Stimulated activated CD4-positive, alpha-beta T cell treated with anti-CD3 and anti-CD28 coated beads, Interleukin-15, amount 100 ng/mL, for 48 hours (primary cell): ENCODE results near the gene CLDN1.

Experiments used
- DNase-seq, 2 donors: peaks; one replicate each; pipeline ENCODE4 v3.0.0-alpha.2; 2020; ENCODE audit warnings: low read depth in 2 of 2

CLDN1 gene

DNA sequence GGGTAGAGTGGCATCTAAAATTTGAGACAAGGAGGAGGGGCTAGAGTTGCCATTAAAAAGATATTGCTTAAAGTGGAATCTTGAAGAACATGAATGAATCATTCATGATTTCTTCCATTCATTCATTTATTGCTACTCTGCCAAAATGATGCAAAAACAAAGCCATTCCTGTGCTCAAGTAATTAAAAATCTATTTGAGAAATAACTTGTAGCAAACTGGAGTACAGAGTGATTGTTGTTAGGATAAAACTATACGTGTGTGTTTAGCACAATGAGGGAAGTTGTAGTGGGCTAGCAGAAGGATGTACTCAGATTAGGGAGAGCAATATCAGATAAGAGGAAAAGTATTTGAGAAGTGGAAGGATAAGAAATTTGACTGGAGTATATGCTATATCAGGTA is 11.7 kb upstream of the CLDN1 start:
- DNase-seq, result no peak

DNA sequence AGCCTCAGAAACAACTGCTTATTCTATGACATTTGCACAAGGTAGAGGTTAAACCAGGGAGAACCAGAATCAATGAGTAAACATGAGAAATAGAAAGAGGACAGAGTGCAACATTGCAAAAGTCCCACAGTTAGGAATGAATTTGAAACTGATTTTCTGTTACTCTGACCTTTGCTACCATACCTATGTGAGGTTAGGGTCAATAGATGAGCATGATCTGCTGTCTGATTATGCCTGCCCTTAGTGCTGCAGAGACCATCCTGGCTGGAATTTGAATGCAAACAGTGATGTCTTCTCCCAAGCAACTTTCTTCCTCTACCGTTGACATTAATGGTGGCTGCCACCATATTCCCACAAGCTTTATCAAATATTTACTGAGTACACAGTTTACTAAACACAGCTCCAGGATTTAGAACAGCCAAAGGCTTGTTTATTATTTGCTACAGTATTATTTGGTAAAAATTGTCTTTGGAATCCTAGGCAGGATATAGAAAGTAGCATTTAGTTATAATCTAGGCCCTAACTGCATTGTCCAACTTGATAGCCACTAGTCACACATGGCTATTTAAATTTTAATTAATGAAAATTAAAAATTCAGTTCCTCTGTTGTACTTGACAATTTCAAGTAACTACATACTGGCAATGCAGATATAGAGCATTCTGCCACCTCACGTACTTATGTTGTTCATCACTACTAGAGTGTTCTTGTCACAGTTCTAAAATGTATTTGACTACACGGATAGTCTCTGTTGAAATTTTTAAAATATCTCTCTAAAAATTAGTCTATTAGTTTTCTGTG is 8.9 kb upstream of the CLDN1 start:
- no peak for DNase-seq

DNA sequence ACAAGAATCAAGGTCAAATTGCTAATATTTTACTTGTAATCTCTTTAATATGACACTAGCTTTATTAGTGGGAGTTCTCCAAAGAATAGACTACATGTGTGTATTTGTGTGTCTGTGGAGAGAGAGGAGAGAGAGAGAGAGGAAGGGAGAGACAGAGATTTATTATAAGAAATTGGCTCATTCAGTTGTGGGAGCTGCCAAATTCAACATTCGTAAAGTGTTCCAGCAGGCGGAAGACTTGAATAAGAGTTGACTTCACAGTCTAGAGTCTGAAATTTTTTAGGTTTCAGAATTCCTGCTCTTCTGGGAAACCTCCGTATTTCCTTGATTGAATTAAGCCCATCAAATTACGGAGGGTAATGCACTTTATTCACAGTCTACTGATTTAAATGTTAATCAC is 4.7 kb upstream of the CLDN1 start:
- DNase-seq, result no peak

DNA sequence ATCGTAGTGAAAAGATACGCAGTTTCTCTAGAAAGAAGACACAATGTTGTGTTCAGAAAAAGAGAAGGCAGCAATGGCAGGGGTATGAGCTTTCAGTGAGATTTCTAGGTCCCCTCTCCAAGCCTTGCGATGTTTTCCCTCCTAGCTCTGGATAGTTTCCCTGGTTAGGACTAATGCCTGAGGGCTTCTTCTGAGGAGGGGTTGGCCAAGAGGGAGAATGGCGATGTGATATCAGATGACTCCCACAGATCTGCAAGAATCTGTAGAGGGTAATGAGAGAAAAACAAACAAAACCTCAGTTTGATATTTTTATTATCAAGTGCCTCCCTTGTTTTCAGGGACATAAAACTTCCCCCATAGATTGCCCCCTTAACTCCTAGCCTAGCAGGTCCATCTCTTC is 4.1 kb upstream of the CLDN1 start:
- DNase-seq, result no peak

DNA sequence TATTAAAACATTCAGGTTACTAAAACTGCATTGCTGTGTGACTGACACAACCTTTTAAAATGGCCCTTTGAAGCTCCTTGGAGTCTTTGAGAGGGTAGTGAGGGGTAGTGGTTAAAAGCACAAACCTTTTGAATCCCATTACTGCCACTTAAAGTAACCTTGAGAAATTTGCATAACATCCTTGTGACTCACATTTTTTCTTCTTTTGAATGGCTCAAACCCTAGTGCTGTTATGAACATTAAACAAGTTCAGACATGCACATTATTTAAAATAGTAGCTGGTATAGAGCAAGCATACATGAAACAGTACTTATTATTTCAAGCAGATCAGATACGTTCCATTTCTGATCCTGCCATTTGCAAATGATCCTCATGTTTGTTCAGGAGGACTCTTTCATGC is 3.7 kb upstream of the CLDN1 start:
- no peak for DNase-seq

DNA sequence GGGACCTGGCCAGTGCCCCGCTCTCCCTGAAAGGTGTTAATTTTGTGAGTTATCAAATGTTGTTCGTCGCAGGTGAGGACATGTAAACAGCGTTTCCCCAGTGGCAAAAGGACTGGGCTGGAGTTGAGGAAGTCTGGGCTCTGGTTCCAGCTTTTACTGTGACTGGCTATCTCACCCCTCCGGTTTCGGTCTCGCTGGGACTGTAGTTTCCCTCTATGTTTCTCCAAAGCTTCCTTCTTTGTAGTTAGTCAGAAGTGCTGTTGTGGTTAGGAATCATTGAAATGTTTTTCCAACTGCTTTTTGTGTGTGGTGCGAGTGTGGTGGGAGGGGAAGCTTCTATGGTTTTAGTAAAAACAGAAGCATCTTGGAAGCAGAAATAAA is 990 bp upstream of the CLDN1 start:
- DNase-seq, result no peak

DNA sequence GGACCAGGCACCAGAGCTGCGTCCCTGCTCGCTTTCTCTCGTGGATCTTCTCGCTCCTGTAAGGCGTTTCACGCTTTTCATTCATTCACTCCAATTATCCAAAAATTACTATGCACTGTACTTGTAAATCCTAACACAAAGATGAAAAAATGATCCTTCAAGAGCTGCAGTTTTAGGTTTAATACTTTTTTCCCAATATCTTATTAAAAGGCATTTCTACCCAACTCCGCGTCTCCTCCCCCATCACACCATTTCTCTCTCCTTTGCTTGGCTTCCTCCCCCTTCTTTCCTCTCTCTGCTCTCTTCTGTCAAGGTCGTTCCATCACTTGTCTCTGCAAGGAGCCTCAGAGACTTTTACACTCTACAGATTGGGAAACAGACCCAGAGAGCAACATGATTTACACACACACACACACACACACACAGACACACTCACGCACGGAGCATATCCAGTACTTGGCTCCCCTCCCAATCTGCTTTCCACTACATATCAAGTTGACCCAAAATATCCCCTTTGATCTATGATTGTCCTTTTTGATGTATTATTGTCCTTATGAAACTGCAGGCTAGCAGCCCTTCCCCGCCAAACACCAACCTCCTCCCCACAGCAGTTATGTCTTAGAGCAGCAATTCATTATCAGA is 479 bp upstream of the CLDN1 start:
- no peak for DNase-seq

DNA sequence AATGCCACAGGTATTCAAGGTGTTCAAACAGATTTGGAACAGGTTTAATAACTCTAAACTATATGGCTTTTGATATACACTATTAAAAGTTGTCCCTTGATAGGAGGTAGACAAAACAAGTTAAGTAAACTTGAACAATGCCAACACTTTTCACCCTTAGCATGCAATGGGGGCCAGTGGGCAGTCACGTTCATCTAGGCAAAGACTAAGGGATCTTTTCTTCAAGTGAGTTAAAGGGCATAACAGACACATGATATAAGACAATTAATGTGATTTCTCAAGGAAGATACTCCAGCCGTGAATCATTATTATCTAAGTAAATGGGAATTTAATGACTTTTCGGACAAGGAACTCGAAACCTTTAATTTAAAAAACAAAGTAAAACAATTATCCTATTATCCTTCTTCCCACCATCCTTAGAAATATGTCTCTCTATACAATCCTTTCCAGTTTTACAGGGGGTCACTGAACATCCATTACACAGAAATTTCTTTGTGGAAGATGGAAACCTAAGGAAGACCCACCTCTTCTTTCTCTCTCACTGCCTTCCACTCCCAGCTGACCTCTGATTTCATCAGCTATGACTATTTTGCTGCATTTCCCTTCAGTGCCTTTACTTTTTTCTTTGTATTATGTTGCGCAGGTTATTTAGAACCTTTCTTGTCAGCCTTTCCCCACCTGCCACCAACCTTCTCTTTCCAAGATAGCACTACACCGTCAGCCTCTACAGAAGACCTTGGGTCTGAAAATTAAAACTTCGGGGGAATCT is 1.5 kb downstream of the CLDN1 start:
- DNase-seq, result no peak

DNA sequence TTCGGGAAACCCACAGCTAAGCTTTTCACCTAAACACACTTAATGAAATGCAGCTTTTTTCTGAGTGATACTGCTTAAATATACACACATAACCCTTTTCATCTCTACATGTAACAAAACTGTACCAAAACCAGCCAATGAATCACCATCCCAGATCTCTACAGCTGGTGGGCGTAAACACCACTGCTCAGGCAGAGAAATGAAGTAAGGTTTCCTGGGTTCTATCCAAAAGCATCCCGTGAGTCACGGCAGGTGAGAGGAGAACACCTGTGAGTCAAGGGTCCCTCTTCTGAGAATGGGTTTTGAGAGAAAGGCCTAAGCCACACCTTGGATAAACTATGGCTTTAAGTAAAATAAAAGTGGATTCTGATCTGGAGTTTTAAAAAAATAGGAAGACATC is 2.6 kb downstream of the CLDN1 start:
- DNase-seq, result peak; percentile 45 to 53

DNA sequence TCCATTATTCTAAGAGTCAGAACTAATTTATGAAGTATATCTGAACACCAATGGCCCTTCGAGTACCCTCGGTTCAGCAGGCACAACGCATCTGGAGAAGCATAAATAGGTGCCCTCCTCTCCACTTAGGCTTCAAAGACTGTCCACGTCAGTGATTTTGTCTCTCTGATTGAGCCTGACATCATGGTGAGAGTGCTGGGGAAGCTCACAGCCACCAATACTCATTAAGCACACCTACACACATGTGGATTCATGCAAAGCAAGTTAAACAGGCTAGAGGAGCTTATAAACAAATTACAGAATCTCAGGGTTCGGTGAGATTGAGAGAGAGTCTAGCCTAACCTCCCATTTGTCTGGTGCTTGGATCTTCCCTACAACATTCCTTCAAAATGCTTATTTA is 3.6 kb downstream of the CLDN1 start:
- no peak for DNase-seq

DNA sequence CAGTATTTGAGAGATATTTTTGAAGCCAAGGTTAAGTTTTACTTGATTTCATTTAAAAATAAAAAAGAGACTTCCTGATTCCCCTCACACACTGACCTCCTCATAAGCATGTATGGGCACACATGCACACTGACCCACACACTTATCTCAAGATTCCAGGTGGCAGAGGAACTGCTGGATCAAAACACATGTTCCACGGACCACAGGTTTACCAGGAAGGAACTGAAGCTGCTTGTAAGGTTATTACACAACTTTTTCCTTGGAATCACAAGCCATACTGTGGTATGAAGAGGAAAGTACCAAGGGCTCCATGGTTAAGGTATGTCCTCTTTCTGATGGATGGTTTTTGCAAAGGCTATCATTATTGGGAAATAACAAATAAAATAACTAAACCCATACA is 7.5 kb downstream of the CLDN1 start:
- DNase-seq, result no peak

DNA sequence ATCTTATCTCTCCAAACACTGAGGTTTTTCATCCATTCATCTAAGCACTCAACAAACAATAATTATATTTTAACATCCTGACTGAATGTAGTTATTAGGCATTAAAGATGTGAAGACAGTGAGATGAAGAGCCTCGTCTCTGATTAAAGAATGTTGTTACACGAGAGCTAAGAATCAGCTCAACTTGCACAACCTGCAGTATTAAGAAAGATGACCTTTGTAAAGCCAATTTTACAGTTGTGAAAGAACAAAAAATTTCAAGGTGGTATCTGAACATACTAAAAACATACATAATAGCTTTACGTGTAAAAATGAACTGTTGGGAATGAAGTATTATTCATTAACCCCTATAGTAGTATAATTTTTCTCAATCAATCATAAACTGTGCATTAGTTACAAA is 12.8 kb downstream of the CLDN1 start:
- DNase-seq, result no peak

DNA sequence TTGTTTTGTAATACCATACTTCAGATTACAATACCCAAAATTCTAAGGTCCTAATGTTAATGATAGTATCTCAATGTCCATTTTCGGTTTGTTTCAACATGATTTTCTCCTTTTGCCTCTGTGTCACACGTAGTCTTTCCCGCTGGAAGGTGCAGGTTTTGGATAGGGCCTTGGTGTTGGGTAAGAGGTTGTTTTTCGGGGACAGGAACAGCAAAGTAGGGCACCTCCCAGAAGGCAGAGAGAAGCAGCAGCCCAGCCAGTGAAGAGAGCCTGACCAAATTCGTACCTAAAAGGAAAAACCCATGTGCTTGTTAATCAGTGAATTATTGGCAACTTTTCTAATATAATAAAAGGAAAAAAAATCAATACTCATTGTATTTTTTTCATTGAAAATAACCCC is 14.1 kb downstream of the CLDN1 start:
- DNase-seq, result no peak

DNA sequence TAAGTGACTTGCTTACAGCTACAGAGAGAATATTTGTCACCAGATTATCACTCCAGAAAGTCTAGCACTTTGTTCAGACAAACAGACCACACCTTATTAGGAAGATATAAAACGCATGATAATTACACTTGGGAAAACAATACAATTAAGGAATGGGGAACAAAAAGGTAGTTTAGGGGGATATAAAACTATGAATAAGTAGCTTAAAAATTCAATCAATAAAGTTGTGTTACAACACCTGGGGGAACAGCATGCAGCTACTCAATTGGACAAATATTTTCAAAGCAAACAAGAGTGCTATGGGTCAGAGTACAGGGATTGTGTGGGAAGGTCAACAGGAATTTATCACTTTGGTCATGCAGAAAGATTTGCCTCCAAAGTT is 15.1 kb downstream of the CLDN1 start:
- DNase-seq, result no peak

DNA sequence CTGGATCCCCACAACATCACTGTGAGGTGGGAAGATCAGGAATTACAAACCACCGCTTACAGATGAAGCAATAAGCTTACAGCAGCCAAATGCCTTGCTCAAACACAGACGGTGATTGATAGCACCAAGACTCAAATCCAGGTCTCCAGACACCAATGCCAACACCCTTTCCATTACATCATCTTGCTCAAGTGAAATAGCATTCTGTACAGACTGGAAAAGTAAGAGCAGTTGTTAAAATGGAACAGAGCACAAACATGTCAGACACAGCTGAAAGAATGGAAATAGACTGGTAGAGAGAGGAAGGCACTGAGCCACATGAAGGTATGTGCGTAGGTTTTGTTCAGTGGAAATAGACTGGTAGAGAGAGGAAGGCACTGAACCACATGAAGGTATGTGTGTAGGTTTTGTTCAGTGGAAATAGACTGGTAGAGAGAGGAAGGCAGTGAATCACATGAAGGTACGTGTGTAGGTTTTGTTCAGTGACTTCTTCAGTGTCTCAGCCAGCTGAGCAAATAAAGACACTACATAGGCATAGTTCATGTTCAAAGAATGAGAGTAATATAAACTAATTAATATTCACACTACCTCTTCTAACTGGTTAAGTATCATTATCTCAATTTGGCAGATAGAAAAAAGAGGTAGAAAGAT is 15.6 kb downstream of the CLDN1 start:
- no peak for DNase-seq

DNA sequence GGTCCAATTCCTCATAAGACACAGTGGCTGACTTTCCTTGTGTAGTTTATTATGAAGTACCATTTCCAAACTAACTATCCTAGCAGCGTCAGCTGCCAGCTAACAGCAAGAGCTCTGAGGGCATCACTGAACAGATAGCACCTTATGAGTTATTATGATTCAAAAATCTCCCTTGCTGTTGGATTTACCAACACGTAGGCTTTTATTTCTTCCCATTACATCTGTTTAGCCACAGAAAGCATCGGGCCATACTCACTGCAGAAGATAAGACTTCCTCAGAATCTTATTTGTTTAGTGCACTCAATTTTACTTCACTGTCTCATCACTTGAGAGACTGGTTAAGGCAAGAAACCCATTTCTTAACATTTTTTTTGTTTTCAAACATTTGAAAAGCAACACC is 16.2 kb downstream of the CLDN1 start:
- no peak for DNase-seq

DNA sequence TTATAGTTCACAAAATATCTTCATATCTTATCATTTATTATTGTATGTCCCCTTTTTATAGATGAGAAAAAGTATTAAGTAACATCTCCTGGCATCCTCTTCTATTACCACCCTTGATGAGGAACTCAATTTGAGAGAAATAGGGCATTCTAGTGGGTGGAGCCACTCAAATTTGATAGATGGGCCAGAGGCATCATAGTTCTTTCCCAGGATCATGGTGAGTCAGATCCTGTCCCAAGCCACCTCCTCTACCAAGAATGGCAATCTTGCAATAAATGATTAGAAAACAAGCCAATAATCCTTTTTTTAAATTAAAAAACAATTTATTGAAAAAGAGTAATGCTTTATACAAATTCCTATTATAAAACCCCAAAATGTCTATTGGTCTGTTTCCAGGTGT is 16.8 kb downstream of the CLDN1 start:
- no peak for DNase-seq

DNA sequence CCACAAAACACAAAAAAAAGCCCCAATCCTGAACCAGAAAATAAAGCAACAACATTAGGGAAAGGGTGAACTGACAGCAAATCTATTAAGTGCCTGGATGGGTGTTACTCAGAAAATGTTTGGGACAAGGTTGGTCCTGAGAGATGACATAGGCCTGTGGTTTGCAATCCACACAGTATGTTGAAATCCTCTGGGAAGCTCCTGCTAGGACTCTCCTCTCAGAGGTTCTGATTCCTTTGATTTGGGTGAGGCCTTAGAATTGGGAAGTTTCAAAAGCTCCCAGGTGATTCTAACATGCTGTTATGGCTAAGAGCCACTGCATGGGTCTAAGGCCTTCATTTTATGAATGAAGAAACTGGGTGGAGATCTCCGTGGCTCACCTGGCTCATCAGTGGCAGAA is 18.4 kb downstream of the CLDN1 start:
- no peak for DNase-seq

DNA sequence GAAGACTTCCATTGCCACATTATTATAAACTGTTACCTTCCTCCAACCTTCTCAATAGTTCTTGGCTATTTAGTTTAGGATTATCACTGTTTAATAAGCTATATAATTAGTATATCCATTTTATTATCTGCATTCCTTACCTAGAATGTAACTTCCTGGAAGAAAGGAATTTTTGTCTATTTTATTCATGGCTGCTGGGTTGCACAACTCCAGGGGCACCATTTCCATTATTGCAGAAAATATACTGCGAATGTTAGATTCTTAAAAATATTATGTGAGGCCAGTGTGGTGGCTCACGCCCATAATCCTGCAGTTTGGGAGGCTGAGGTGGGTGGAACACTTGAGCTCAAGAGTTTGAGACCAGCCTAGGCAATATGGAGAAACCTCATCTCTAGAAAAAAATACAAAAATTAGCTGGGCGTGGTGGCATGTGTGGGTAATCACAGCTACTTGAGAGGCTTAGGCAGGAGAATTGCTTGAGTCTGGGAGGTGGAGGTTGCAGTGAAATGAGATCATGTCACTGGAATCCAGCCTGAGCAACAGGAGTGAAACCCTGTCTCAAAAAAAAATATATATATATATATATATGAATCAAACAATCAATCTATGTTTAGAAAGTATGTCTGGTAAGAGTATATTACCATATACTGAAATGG is 19.9 kb downstream of the CLDN1 start:
- no peak for DNase-seq

DNA sequence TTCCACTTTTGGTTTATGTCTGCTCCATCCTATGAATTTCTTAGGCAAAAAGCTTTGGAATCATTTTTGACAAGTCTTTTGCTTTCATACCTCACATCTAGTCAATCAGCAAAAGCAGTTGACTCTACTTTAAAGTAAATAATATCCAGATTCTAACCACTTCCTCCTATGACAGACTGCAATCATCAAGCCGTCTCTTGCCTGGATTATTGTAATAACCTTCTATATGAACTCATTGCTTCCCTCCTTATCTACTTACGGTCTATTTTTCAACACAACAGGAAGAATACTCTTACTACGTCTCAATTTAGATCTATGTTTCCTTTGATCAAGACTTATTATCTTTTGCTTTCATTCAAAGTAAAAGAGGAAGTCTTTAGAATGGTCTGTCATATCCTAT is 20.7 kb downstream of the CLDN1 start:
- DNase-seq, result no peak

DNA sequence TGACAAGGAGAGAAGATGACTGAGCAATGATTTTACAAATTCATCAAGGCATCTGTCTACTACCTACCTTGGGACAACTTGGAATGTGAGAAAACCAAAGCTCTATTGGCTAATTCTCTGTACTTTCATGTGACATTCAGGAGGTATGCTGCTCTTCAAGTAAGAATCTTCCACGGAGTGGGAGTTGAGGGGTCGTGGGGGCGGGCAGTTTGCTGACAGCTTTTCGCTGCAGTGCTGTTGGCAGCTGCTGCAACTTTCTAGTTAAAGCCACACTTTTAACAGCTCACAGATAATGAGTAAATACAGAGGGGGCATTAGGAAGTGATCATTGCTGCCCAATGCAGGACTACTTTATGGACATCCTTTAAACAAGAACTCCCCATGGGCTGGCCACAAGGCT is 22.3 kb downstream of the CLDN1 start:
- DNase-seq, result no peak

DNA sequence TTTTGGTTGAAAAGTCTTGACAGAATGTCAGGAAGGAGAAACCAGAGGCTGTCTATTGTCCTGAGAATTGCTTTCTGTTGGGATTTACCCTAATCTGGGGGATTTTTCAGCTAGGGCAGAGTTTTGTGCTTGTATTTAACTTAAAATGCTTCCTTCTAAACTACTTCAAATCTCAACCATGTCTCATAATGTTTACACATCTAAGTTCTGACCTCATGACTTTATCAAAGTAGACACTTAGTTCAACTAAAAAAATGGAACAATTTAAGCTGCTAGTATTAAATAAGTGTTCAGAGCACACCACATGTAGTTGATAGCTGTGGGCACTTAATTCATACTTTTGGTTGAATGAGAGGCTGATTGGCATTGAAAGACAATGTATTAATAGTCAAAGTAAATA is 28.2 kb downstream of the CLDN1 start:
- DNase-seq, result no peak
